Stimulated activated naive CD4-positive, alpha-beta T cell treated with Interleukin-2 at 50 U/mL for 16 hours (primary cell): Measurements from ENCODE around the gene TOR1A.
A peak's percentile ranks its signal among the peaks of the same experiment; 100 is the strongest.
"Not testable (repeated sequence)": the region's sequence is repeated elsewhere in the genome, so short reads cannot be mapped to it uniquely, and the experiment has no call there.

Experiments
- DNase-seq: peaks from one replicate; lab custom pipeline; 2025; lab: John Stamatoyannopoulos, UW

Gene TOR1A

DNA sequence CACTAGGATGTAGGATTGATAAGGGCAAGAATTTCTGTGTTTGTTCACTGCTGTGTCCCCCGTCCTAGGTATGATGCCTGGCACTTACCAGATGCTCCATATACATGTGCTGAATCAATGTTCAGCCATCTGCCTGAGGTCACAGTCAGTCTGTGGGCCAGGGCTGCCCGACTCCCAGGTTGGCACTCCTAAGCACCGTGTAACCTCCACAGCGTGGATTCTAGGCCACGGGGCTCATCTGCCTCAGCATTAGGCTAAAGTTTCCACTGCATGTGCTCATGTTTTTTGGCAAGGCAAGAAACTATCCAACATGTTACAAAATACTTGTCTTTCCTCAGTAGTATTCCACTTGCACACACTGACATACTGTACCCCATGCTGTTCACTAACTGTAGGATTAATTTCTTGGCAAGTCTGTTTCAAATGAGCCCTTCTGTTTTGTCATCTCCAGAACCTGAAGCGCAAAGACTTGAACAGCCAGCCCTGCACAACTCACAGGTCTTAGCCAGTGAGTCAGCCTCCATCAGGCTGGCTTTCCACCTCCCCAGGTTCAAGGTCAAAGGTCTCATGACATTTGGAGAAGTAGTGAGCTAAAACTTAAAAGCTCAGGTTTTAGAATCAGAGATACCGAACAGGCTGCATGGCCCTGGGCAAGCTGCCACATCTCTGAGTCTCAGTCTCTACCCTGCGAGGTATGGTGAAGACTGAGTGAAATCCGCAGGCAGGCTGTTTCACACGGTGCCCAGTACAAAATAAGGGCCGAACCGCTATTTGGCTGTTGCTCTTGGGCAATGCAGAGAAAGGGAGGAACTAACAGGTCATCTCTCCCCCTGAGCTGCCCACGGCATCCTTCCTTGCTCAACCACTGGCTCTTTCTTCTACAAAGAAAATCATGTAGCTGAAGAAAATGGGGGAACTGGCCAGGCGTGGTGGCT, 7.2 kb downstream of the TOR1A start:
- DNase-seq: no peak

DNA sequence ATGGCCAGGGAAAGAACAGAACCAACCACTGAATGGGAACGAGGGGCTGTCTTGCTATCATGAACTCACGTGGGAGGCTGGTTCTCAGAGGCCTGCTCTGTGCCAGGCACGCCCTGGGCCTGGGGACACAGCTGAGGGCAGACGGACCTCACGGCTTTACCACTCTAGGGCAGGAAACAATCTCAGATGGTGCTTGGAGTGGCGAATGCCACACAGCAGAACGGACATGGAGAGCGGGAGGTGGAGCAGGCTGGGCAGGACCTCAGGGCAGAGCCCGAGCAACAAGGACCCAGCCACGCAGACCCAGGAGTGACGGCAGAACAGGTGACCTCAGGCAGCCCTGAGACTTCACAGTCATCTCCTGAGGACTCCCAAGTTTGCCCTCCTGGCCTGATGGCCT, 8.7 kb downstream of the TOR1A start:
- no peak for DNase-seq

DNA sequence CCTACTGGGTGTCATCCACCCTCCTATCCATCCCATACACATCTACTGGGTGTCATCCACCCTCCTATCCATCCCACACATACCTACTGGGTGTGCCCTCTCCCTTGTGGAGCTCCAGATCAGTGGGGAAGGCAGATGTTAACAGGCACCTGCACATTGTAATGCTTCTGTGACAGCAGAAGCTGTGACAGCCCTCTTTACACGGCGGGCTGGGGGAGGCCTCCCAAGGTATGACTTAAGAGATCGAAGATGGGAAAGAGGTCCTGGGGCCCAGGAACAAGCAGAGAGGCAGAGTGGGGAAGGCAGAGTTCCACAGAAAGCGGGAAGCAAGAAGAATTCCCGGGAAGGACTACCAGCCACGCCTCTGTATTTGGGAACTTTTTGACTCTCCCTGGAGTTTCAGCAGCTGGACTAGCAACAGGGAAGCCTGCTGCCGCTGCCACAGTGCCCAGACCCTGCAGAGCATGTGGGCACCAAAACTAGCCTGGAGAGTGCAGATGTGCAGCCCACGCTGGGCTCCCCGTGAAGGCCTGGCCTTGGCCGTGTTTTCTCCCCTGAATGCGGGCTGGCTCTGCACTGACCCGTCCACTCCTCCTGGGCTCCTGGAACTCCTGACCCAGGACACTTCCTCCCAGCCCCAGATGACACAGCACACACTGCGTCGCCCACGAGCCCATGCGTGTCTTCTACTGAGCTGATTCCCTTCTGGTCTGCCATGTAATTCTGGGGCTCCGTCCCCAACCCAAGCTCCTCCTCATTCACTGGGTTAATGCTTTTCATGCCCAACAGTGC, 9.3 kb downstream of the TOR1A start:
- no peak for DNase-seq

DNA sequence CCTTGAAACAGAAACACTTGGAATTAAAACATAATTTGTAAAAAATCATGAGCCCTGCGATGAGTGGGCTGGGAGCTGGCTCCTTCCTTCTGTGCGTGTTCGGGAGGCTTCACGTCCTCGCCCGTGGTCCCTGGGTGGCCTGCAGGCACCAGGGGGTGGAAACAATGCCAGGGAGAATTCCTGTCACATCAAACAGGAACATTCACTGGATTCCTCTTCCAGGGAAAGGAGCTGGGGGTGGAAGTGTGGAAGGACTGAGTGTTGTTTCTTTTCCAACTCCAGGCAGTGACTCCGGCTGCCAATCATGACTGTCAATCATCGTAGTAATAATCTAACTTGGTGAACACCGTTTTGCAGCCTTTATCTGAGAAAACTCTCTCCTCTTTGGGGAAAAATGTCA, 10.3 kb downstream of the TOR1A start:
- no peak for DNase-seq

DNA sequence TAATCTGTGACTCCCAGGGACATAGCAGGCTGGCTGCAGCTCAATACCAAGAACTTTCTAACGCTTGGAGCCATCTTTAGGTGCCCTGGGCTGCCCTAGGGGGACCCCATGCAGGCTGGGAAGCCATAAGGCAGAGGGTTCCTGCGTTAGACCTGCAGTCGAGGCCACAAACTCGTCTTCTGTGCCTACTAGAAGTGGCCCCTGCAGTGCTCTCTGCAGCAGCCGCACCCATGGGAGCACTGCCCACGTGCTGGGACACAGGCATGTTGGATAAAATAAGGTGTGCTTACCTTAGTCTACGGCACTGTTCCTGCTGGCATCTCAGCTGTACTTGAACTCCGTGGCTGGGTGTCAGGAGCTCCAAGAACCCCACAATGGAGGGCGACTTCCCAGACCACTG, 11.6 kb downstream of the TOR1A start:
- no peak for DNase-seq

DNA sequence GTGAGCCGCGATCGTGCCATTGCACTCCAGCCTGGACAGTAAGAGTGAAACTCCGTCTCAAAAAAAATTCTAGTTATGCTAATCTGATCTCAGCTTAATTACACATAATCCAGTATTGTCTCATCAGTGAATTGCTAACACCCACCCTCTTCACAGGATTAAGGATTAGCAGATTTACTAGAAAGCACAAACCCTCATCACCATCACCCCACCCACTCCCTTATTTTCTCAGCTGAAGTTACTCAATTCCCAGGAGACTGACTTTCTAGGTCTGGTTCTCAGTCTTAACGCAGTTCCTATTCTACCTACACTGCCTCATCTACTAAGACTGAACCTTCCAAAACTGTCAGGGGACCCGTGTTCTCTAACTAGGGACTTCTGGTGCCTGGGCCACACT, 12.0 kb downstream of the TOR1A start:
- no peak for DNase-seq

DNA sequence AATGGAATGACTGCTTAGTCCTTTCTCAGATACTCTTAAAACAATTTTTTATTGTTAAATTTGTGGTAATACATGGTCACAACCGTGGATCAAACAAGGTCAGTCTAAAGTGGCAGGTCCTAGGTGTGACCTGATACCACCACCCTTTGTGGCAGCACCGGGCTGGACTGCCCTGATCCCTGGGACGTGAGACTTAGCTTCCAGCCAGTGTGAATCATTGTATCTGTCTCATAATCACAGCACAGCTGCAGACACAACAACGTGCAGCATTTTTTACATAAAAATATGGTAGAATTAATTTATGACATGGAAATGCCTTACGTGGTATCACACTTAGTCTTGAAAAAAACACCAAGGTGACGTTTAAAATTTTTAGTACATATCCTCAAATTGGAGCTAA, 13.1 kb downstream of the TOR1A start:
- DNase-seq: no peak

DNA sequence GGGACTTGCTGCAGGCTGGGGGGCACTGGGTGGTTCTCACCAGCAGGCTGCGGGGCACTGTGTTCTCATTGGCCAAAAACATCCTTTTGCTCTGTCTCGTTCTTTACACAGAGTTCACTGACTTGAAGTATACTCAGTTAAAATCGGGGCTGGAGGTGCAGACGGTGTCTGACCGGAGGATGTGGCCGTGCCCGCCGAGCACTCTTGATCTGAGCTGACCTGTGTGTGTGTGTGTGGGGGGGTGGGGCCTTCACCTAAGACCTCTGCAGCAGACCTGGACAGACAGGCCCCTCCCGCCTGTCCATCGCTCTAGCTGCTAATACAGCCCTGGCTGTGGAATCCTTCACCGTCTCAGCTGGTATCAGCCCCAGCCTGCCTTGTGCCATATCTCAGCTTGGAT, 13.8 kb downstream of the TOR1A start:
- DNase-seq: no peak

DNA sequence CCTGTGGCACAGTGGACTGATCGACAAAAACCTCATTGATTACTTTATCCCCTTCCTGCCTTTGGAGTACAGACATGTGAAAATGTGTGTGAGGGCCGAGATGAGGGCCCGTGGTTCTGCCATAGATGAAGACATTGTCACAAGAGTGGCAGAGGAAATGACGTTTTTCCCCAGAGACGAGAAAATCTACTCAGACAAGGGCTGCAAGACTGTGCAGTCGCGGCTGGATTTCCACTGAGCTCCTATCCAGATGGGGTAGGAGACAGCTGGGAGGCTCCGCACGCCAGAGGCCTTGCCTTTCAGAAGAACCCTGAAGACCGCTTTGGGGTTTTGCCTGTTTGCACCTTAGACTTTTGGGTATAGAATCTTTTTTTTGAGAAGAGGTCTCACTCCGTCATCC, 14.6 kb downstream of the TOR1A start:
- DNase-seq: no peak

DNA sequence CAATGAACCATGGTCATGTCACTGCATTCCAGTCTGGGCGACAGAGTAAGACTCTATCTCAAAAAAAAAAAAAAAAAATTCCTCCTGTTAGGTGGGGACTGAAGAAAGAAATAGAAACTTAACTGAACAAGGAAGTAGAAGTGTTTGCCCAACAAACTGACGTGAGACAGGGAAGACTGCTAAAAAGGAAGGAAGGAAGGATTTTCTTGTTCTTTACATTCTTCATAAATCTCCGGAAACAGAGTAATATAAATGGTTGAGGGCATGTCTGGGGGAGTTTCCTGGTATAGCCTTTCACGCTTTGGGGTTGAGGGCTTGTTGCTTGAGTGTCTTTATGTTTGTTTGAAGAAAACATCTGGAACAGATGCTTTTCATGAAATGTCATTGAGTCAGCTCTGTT, 17.9 kb downstream of the TOR1A start:
- no peak for DNase-seq

DNA sequence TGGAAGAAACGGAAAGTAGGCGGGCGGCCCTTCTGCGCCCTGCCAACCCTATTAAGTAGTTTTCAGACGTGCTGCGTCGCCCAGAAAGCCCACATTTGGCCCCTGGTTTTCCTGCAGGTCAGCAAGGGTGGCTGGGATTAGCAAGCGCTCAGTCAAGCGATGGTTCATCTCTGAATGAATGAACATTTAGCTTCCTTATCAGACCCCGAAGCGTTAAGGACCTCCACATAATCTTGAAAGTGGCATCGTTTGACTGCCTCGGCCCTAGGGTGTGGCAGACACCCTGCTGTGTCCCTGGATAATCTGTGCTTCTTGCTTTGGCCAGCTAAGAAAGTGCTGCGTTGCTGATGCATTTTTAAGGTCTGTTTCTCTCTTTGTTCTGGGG, 20.3 kb downstream of the TOR1A start:
- no peak for DNase-seq

DNA sequence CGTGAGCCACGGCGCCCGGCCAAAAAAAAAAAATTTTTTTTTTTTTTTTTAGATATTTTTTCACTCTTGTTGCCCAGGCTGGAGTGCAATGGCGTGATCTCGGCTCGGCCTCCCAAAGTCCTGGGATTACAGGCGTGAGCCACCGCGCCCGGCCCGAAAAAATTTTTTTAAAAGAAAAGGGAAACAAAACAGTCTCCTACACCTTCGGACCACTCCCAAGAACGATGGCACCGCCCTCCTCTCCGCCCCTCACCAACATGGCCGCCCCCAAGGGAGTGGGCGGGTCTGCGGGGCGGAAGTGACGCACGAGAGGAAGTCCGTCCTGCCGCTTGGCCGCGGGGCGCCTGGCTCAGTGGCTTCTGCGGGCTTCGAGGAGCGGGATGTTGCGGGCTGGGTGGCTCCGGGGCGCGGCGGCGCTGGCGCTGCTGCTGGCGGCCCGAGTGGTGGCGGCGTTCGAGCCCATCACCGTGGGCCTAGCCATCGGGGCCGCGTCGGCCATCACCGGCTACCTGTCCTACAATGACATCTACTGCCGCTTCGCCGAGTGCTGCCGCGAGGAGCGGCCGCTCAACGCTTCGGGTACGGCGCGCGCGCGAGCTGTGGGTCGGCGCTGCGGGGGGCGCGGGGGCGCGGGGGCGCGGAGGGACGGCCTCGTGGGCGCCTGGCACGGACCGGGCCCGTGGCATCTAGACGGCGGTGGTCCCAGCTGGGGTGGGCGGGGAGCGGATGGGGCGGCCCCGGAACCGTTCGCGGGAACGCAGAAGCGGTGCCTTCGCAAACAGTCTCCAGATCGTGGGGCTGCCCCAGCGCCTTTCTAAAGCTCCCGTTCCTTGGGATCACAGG, 20.9 kb downstream of the TOR1A start, which contains the start of gene TOR1B:
TSS of gene TOR1B (plus strand) at position 352 of the 843 bp plus-strand sequence. CDS start at position 381, 29 bp downstream.
- peak; percentile 86 for DNase-seq

DNA sequence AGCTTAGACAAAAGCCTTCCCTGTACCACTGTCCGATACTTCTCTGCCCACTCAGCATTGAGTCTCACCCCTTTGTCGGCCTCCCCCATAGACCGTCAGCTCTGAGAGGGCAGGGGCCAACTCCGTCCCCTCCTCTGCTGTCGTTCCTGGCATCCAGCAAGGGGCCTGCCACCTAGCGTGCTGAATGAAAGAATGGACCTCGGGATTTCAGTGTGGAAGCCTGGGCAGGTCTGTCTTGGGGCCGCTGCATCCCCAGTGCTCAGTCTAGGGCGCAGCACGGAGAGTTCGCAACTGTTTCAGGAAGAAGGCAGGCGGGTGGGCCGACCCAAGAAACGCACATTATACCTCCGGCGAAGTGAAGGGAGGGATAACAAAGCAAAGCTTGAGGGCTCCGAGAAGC, 22.4 kb downstream of the TOR1A start:
- no peak for DNase-seq

DNA sequence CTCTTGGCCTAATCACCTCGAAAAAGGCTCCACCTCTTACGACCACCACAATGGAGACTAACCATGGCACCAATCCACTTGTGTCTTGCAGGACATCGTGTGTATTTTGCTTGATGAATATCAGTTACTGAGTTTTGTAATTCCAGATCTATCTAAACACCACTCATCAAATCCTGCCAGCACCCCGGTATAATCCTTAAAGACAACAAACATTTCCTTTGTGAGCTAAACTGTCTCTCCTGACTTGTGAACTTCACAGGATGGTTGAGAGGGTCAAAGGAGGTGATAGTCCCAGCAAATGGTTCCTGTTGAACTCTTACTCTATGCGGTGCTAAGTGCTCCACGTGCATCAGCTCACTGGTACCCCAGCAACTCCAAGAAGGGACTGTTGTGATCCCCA, 25.0 kb downstream of the TOR1A start:
- no peak for DNase-seq

DNA sequence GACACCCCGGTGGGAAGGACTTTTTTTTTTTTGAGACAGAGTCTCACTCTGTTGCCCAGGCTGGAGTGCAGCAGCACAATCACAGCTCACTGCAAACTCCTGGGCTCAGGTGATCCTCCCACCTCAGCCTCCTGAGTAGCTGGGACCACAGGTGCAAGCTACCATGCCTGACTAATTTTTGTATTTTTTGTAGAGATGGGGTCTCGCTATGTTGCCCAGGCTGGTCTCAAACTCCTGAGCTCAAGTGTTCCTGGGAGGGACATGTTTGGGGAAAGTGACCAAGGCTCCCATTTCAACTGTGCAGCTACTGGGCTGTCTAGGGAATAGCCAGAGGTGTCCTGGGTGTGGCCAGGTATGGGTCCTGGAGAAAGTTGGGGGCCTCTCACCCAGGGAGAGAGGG, 27.9 kb downstream of the TOR1A start:
- DNase-seq: not testable (repeated sequence)

DNA sequence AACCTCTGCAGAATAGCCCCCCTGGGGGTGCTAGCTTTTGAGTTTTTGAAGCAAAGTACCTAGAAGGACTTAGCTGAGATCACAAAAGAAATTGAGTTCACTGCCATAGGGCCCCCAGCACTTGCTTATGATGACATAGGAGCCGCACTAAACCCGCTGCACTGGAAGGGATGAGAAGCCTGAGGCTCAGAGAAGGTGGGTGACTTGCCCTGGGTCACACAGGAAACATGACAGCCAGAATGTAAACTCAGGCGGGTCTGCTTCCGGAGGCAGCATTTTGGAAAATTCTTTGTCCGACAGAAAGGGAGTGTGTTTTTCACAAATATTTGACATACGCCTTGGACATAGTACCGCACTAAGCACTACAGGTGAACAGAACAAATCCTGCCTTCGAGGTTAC, 29.4 kb downstream of the TOR1A start:
- no peak for DNase-seq

DNA sequence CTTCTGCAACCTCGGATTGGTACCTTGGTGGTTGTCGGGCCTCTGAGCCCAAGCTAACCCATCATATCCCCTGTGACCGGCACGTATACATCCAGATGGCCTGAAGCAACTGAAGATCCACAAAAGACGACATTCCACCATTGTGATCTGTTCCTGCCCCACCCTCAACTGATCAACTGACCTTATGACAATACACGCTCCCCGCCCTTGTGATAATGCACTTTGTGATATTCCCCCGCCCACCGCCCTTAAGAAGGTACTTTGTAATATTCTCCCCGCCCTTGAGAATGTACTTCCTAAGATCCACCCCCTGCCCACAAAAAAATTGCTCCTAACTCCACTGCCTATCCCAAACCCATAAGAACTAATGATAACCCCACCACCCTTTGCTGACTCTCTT, 37.5 kb downstream of the TOR1A start:
- no peak for DNase-seq

DNA sequence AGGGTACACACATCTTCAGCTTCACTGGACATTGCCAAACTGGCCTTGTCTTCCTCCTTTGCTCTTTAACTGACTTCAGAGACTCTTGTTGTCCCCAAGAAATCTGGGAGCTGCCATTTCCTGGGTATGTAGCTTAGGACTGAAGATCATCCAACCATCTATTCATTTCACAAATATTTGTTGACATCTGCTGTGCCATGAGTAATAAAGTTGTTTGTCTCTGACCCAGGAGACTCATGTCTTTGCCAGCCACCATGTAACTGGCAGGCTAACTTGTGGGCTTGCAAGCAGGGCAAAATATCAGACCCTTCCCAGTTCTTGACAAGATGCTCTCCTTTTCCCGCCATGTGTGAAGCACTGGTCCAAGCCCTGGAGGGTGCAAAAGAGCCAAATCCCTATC, 38.1 kb downstream of the TOR1A start:
- no peak for DNase-seq

DNA sequence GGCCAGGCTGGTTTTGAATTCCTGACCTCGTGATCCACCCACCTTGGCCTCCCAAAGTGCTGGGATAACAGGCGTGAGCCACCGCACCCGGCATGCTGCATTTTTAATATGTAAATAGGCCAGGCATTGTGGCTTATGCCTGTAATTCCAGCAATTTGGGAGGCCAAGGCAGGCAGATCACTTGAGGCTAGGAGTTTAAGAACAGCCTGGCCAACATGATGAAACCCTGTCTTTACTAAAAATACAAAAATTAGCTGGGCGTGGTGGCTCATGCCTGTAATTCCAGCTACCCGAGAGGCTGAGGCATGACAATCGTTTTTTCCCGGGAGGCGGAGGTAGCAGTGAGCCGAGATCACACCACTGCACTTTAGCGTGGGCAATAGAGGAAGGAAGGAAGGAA, 39.0 kb downstream of the TOR1A start:
- not testable (repeated sequence) for DNase-seq

DNA sequence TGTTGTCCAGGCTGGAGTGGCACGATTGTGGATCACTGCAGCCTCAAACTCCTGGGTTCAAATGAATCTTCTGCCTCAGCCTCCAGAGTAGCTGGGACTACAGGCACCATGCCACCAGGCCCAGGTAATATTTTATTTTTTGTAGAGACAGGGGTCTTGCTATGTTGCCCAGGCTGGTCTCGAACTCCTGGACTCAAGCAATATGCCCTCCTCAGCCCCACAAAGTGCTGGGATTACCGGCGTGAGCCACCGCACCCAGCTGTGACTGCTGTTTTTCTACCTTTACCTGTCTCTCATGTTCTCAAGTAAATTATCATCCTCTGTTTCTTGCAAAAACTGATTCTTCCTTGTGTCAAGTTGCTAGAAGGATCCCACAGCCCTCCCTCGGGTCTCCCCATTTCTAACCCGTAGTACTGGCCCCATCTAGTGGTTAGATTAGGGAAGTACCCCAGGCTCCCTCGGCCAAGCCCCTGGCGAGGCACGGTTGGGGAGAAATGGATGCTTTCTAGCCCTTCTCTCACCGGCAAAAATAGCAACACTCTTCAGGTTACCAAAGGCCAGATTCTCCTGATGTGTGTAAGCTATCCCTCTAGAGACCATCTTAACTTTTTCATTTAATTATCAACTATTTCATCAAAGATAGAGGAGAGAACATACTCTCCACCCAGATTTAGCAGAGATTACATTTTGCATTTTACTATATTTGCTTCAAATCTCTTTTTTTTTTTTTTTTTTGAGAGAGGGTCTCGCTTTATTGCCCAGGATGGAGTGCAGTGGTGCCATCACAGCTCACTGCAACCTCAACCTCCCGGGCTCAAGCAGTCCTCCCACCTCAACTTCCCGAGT, 40.2 kb downstream of the TOR1A start:
- peak; percentile 59 for DNase-seq

DNA sequence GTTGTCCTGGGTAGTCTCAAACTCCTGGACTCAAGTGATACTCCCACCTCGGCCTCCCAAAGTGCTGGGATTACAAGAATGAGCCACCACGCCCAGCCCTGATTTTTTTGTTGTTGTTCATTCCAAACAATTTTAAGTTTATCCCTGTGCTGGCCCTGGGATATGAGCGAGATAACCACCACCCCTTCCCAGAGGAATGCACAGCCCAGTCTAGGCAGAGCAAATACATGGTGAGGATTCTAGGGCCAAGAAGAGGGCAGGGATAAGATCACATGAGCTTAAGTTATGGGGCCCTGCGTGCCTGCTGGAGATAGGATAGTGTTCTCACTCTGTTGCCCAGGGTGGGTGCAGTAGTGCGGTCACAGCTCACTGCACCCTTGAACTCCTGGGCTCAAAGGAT, 42.0 kb downstream of the TOR1A start:
- no peak for DNase-seq
